HG03135 (cell line): ENCODE data around the gene INHBE.

Source experiments
- ATAC-seq: cut with Tn5 transposase; IDR thresholded peaks from one replicate; pipeline ENCODE4 v1.9.1; 2021; ENCODE audit warnings: mild to moderate bottlenecking, moderate library complexity; ENCODE audit not compliant: unreplicated experiment

The INHBE gene

GRCh38 chr12:57474862-57475261, 19.8 kb downstream of the INHBE start:
- no peak for ATAC-seq

GRCh38 chr12:57475271-57476161, 20.4 kb downstream of the INHBE start:
- ATAC-seq: no peak

GRCh38 chr12:57476162-57476992, 21.3 kb downstream of the INHBE start:
- ATAC-seq: no peak

GRCh38 chr12:57476993-57477709, 22.0 kb downstream of the INHBE start:
- no peak for ATAC-seq

- peak; percentile 36 for ATAC-seq
Measured at GRCh38 chr12:57477710-57478681, 22.9 kb downstream of the INHBE start.

- ATAC-seq: no peak
Measured at GRCh38 chr12:57479043-57479375, 23.9 kb downstream of the INHBE start.

GRCh38 chr12:57479376-57480115, 24.4 kb downstream of the INHBE start, which contains the start of gene ARHGAP9:
Gene ARHGAP9, minus strand, starts transcription at chr12:57479866. Its CDS starts 460 bp downstream, at chr12:57479406.
- ATAC-seq: peak; percentile 44

GRCh38 chr12:57481671-57482070, 26.6 kb downstream of the INHBE start:
- no peak for ATAC-seq

- no peak for ATAC-seq
Measured at GRCh38 chr12:57483466-57483865, 28.4 kb downstream of the INHBE start.

GRCh38 chr12:57485695-57486094, 30.6 kb downstream of the INHBE start:
- ATAC-seq: no peak

- no peak for ATAC-seq
Measured at GRCh38 chr12:57487055-57487596, 32.0 kb downstream of the INHBE start.

GRCh38 chr12:57487597-57488401, 32.7 kb downstream of the INHBE start, which contains the start of gene MARS1:
Gene MARS1, plus strand, starts transcription at chr12:57488068. Its CDS starts 23 bp downstream, at chr12:57488091.
- ATAC-seq: peak; percentile 94

GRCh38 chr12:57488402-57489156, 33.5 kb downstream of the INHBE start:
- no peak for ATAC-seq

GRCh38 chr12:57489157-57489641, 34.1 kb downstream of the INHBE start:
- ATAC-seq: no peak

- ATAC-seq: no peak
Measured at GRCh38 chr12:57490126-57490525, 35.0 kb downstream of the INHBE start.

- no peak for ATAC-seq
Measured at GRCh38 chr12:57491393-57492280, 36.5 kb downstream of the INHBE start.
